ENCODE results near the gene LDLRAD4.

LDLRAD4 gene

DNA sequence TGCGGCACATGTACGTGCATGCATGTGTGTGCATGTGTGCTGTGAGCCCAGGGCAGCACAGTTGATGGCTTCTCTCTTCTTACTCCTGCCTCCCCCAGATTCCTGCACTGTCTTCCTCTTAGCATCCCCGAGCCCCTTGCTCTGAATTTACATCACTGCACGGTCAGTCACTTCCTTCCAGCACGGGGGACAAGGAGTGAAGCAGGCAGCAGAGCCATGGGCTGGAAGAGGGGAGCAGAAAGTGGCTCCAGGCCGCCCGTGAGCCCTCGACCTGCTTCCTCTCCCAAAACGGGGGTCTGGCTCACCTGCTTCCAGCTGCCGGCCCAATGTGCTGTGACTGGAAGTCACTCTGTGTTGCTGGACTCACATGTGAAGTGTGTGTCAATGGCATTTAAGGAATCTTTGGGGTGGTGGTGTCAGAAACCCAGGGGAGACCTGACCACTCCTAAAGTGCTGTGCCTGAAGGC, 401.7 kb downstream of the LDLRAD4 start:
- no peak for DNase-seq (ENCODE audit: low read depth)

- DNase-seq (ENCODE audit: low read depth), result no peak
Observed at GRCh38 chr18:13620818-13621445, 402.4 kb downstream of the LDLRAD4 start.

GRCh38 chr18:13621446-13621849, 402.9 kb downstream of the LDLRAD4 start:
- DNase-seq (ENCODE audit: low read depth), result no peak

DNA sequence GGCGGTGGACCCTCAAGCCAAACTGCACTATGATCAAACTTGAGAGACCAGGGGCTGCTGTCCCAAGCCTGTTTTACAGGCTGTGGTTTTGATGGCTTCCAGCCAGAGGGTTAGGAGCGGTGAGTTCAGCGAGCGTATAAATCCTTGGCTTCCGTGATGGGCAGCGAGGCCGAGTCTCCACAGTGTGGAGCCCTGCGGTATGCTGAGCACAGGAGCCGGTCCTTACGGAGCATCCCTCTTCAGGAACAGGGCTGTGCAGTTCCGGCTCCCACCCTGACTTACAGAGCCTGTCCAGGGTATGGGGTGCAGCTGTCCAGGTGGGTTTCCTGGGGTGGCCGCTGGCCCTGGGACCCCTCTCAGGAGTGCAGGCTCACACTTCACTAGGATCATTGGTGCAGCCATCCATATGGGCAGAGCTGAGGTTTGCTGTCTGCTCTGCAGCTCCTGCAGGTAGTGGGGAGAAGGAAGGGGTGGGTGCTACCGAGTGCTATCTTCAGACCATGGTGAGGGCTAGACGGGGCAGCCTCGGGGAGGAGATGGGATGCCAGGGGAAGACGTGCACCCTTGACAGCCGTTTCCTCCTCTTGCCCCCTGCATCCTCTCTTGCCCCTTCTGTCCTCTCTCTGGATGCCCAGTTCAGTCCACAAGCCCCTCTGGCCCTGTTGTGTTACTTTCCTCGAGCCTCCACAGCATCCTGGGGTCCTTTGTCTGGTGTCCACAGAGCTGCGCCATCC, 403.5 kb downstream of the LDLRAD4 start:
- no peak for DNase-seq (ENCODE audit: low read depth)

DNA sequence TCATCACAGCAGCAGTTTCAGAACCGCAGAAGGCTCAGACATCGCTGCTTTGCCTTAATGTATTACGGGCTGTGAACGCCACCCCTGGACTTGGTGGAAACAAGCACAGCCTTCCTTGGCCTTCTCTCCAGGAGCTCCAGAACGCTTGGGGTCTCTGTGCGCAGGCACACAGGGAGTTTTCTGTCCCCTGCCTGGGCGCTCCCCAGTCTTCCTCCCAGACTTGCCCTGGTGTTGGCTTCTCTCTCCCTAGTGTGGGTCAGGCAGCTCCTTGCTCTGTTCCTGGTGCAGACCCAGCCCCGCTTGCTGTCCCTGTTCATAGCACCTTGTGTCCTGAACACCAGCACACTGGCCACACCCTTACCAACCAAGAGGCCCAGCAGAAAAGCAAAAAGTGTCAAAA, 404.2 kb downstream of the LDLRAD4 start:
- no peak for DNase-seq (ENCODE audit: low read depth)

GRCh38 chr18:13623348-13623747, 404.8 kb downstream of the LDLRAD4 start:
- DNase-seq (ENCODE audit: low read depth), result no peak

GRCh38 chr18:13623871-13624270, 405.3 kb downstream of the LDLRAD4 start:
- no peak for DNase-seq (ENCODE audit: low read depth)

DNA sequence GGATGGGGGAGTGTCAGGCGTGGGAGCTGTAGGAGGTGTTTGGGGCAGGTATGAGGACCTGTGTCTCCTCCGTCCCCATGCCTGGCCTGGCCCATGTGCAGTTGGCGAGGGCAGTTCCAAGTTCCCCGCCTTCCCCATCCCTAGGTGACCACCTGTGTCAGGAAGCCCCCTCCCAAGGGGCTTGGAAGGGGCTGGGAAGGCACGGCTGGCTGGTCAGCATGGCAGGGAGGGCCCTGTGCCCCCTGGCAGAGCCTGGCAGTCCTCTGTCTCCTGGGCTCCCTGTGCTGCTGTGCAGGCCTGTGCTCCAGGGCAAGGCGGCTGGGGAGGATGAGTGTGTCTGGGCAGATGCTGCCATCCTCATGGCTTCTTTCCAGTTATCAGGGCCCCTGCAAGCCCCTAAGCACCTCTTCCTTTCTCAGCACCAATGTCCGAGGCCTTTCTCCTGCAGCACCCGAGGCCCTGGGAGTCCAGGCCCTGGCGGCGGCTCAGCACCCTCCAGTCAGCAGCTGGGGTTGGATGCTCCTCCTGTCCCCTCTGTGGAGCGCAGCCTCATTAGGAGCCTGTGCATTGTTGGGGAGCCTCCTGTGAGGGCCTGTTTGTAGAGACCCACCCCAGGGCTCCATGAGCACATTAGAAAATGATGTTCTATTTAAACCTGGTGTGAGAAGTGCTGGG, 406.1 kb downstream of the LDLRAD4 start:
- no peak for DNase-seq (ENCODE audit: low read depth)

- DNase-seq (ENCODE audit: low read depth), result no peak
Observed at GRCh38 chr18:13625355-13625754, 406.8 kb downstream of the LDLRAD4 start.

DNA sequence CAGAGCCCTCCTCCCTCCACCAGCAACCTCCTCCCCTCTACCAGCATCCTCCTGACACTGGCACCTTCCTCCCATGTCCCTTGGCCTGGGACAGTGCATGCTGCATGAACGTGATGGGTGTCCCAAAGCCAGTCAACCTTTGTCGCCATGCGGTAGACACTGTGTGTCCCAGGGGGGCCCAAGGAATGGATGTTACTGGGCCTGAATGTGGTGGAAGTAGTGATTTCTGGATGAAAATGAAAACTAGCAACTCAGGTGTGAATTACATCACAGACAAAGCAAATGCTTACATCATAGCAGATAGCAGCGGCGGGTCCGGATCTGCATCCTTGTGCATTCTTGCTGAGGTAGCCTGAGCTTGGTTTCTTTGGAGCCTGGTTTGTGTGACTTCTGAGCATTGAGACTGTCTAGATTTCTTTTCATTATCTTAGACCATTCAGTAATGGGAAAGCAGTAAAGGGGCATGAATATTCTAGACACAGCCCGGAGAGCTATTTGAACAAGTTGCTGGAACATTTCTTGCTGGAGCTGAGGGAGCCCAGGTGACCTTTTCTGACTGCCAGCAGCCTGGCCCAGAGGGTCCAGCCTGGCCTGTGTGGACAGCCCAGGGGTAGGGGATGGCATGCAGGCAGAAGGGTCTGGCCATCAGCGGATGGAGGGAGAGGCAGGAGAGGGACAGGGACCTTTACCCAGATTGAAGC, 407.4 kb downstream of the LDLRAD4 start:
- no peak for DNase-seq (ENCODE audit: low read depth)

GRCh38 chr18:13626544-13626908, 408.0 kb downstream of the LDLRAD4 start:
- DNase-seq (ENCODE audit: low read depth), result no peak

- no peak for DNase-seq (ENCODE audit: low read depth)
Observed at GRCh38 chr18:13627639-13628038, 409.1 kb downstream of the LDLRAD4 start.

GRCh38 chr18:13628211-13628610, 409.7 kb downstream of the LDLRAD4 start:
- DNase-seq (ENCODE audit: low read depth), result no peak

GRCh38 chr18:13629841-13630715, 411.5 kb downstream of the LDLRAD4 start:
- peak; percentile 22 for DNase-seq (ENCODE audit: low read depth)

- DNase-seq (ENCODE audit: low read depth), result no peak
Observed at GRCh38 chr18:13630716-13631268, 412.2 kb downstream of the LDLRAD4 start.

DNA sequence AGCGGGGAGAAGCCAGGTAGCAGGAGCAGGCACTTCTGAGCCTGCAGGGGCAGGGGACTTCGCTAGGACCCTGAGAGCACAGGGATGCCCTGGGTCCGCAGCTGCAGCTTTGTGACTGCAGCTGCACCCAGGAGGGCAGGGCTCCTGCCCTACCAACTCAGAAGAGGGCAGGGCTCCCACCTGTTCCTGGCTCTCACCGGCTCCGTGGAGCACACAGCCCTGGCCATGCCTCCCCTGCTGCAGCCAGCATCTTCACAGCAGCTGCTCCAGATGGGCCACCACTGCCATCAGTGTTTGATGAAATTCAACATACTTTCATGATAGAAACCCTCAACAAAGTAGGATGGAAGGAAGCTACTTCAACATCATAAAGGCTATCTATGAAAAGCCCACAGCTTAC, 415.1 kb downstream of the LDLRAD4 start:
- no peak for DNase-seq (ENCODE audit: low read depth)

GRCh38 chr18:13635046-13635445, 416.5 kb downstream of the LDLRAD4 start:
- DNase-seq (ENCODE audit: low read depth), result no peak

- DNase-seq (ENCODE audit: low read depth), result no peak
Observed at GRCh38 chr18:13638719-13639595, 420.4 kb downstream of the LDLRAD4 start.

GRCh38 chr18:13640266-13640860, 421.8 kb downstream of the LDLRAD4 start:
- no peak for DNase-seq (ENCODE audit: low read depth)
